Neural cell (in vitro differentiated cells): Measurements from ENCODE around the gene CPT2. TPM values are rescaled to one million over a fixed set of nuclear protein-coding genes. Genes with fewer than 3 reads are reported as not detected.

Experiments used
- H2AFZ ChIP-seq: fragments of 200-600, 300-800 bp; sonication (generic), shearing (Covaris generic); 2 replicates; pipeline ENCODE4 v1.6.0; 2014; ENCODE audit warnings: low read depth, mild to moderate bottlenecking, antibody characterized with exemption, low read length, moderate library complexity
- H3F3A ChIP-seq: fragments of 200-600 bp; shearing (Covaris generic); 2 replicates; pipeline ENCODE4 v1.6.1; 2016; ENCODE audit warnings: mild to moderate bottlenecking, moderate library complexity, mixed read lengths, antibody characterized with exemption, low read length; ENCODE audit not compliant: insufficient read depth, poor library complexity, severe bottlenecking
- H3K27ac ChIP-seq: fragments of 200-600, 300-800 bp; sonication (generic), shearing (Covaris generic); 2 replicates; pipeline ENCODE4 v1.5.1; 2014; ENCODE audit warnings: mild to moderate bottlenecking, low read length, moderate library complexity
- H3K27me3 ChIP-seq: fragments of 300-800, 200-600 bp; sonication (generic), shearing (Covaris generic); 2 replicates; pipeline ENCODE4 v1.6.0; 2014; ENCODE audit warnings: mild to moderate bottlenecking, low read depth, low read length, moderate library complexity; ENCODE audit not compliant: insufficient read depth
- H3K36me3 ChIP-seq: fragments of 300-800, 200-600 bp; sonication (generic), shearing (Covaris generic); 2 replicates; pipeline ENCODE4 v1.5.1; 2014; ENCODE audit warnings: mild to moderate bottlenecking, antibody characterized with exemption, low read length, moderate library complexity; ENCODE audit not compliant: insufficient read depth
- H3K4me2 ChIP-seq: fragments of 300-800, 200-600 bp; sonication (generic), shearing (Covaris generic); 2 replicates; pipeline ENCODE4 v1.6.0; 2014; ENCODE audit warnings: mild to moderate bottlenecking, low read length
- H3K4me3 ChIP-seq: fragments of 300-800, 200-600 bp; sonication (generic), shearing (Covaris generic); 2 replicates; pipeline ENCODE4 v1.5.1; 2014; ENCODE audit warnings: mild to moderate bottlenecking, low read length, moderate library complexity
- H3K79me2 ChIP-seq: fragments of 200-600 bp; shearing (Covaris generic); replicated peaks from 2 replicates; pipeline ENCODE4 v1.6.0; 2014; ENCODE audit warnings: mild to moderate bottlenecking, low read length, moderate library complexity; ENCODE audit not compliant: insufficient read depth
- H3K9ac ChIP-seq: fragments of 300-800, 200-600 bp; sonication (generic), shearing (Covaris generic); 2 replicates; pipeline ENCODE4 v1.6.1; 2016; ENCODE audit warnings: mild to moderate bottlenecking, low read length, mixed read lengths
- H3K9me2 ChIP-seq: fragments of 200-600 bp; shearing (Covaris generic); 2 replicates; pipeline ENCODE4 v1.6.1; 2016; ENCODE audit warnings: mild to moderate bottlenecking, low read length, mixed read lengths; ENCODE audit not compliant: insufficient read depth
- H3K9me3 ChIP-seq: fragments of 200-600, 300-800 bp; sonication (generic), shearing (Covaris generic); 2 replicates; pipeline ENCODE4 v1.6.1; 2016; ENCODE audit warnings: mild to moderate bottlenecking, mixed run types, low read length, moderate library complexity, mixed read lengths
- H4K20me1 ChIP-seq: fragments of 200-600 bp; shearing (Covaris generic); 2 replicates; pipeline ENCODE4 v1.6.1; 2016; ENCODE audit warnings: mild to moderate bottlenecking, mixed run types; ENCODE audit not compliant: insufficient read depth
- EP300 ChIP-seq: fragments of 450-650 bp; conservative IDR thresholded peaks from 2 replicates; pipeline ENCODE4 v1.6.1; 2014; ENCODE audit warnings: antibody characterized with exemption, mild to moderate bottlenecking, moderate library complexity; ENCODE audit not compliant: poor library complexity, severe bottlenecking
- EZH2 ChIP-seq: fragments of 200-600, 300-800 bp; shearing (Covaris generic), sonication (generic); IDR thresholded peaks from 2 replicates; pipeline ENCODE4 v1.6.1; 2014; ENCODE audit warnings: antibody characterized with exemption, low read length, borderline replicate concordance, mild to moderate bottlenecking; ENCODE audit not compliant: insufficient read depth, poor library complexity, severe bottlenecking
- MXI1 ChIP-seq: fragments of 450-650 bp; conservative IDR thresholded peaks from 2 replicates; pipeline ENCODE4 v1.6.1; 2014; ENCODE audit warnings: antibody characterized with exemption, mild to moderate bottlenecking; ENCODE audit not compliant: poor library complexity, severe bottlenecking
- POLR2AphosphoS5 ChIP-seq: IDR thresholded peaks from 2 replicates; pipeline ENCODE4 v1.6.1; 2012
- RAD21 ChIP-seq: fragments of 450-650 bp; conservative IDR thresholded peaks from 2 replicates; pipeline ENCODE4 v1.6.1; 2014; ENCODE audit warnings: antibody characterized with exemption, mild to moderate bottlenecking, moderate library complexity
- REST ChIP-seq: IDR thresholded peaks from 2 replicates; pipeline ENCODE4 v1.6.1; 2012; ENCODE audit warnings: borderline replicate concordance
- SMC3 ChIP-seq: fragments of 450-650 bp; conservative IDR thresholded peaks from 2 replicates; pipeline ENCODE4 v1.6.1; 2014; ENCODE audit warnings: antibody characterized with exemption, mild to moderate bottlenecking, moderate library complexity; ENCODE audit not compliant: poor library complexity
- TAF1 ChIP-seq: IDR thresholded peaks from 2 replicates; pipeline ENCODE4 v1.6.1; 2012; ENCODE audit warnings: low read depth
- polyA plus RNA-seq: library from polyadenylated mRNA; depleted of rRNA; stranded (reverse); fragments of >200 nt; gene quantifications from 2 replicates; pipeline ENCODE4 v1.2.3, GENCODE V29; 2014
- TF ChIP-seq, protein P1 (sequence below): fragments of 450-650 bp; IDR thresholded peaks from 2 replicates; pipeline ENCODE4 v1.5.1; 2014; ENCODE audit warnings: antibody characterized with exemption, mild to moderate bottlenecking, moderate library complexity; ENCODE audit not compliant: poor library complexity, severe bottlenecking

Gene CPT2
- polyA plus RNA-seq, 1 donor from 2014 or later: 5.3 TPM

DNA sequence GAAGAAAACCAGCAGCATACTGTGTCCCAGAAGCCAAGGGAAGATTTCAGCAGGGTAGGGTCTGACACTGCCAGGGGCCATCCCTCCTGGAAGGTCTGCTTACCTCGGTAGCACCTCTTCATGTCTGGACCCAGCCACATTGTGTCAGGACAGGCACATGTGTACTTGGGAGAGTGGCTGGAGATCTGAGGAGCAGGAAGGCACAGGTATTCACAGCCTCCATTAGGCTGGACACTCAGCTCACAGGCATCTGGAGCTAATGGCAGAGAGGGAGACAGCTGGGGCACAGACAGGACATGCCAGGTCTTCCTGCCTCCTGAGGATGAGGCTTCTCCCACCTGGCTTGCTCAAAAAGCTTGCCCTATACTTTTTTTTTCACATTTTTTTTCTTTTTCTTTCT lies 61.6 kb downstream of the CPT2 start:
- Histone ChIP-seq H2AFZ (no peak overlapping the region), H3K79me2 (no peaks in the 10 kb centered on the region), H3K4me2 (no peak overlapping the region), H3K36me3 (peaks cover 7% of the 10 kb centered on the region), H4K20me1 (no peaks in the 10 kb centered on the region), H3K4me3 (no peak overlapping the region), H3K9me2 (no peaks in the 10 kb centered on the region), H3K27me3 (no peaks in the 10 kb centered on the region), H3F3A (no peaks in the 10 kb centered on the region), H3K27ac (no peak overlapping the region), H3K9me3 (no peaks in the 10 kb centered on the region), H3K9ac (no peak overlapping the region)
- TF ChIP-seq TAF1 (no peak), EZH2 (no peak), RAD21 (no peak), REST (no peak), MXI1 (no peak)
- TF ChIP-seq, protein P1, sequence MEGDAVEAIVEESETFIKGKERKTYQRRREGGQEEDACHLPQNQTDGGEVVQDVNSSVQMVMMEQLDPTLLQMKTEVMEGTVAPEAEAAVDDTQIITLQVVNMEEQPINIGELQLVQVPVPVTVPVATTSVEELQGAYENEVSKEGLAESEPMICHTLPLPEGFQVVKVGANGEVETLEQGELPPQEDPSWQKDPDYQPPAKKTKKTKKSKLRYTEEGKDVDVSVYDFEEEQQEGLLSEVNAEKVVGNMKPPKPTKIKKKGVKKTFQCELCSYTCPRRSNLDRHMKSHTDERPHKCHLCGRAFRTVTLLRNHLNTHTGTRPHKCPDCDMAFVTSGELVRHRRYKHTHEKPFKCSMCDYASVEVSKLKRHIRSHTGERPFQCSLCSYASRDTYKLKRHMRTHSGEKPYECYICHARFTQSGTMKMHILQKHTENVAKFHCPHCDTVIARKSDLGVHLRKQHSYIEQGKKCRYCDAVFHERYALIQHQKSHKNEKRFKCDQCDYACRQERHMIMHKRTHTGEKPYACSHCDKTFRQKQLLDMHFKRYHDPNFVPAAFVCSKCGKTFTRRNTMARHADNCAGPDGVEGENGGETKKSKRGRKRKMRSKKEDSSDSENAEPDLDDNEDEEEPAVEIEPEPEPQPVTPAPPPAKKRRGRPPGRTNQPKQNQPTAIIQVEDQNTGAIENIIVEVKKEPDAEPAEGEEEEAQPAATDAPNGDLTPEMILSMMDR: no peak

- TF ChIP-seq REST: no peak
- no peak for TF ChIP-seq EZH2
- no peak for TF ChIP-seq TAF1
- no peak for TF ChIP-seq EP300
- TF ChIP-seq, protein P1: no peak
- TF ChIP-seq MXI1: no peak
- no peak for TF ChIP-seq SMC3
- TF ChIP-seq POLR2AphosphoS5: no peak
- TF ChIP-seq RAD21: no peak
- H3K4me2 ChIP-seq: no peak overlapping the region
- peaks cover 7% of the 10 kb centered on the region for H3K36me3 ChIP-seq
Observed at GRCh38 chr1:53259932-53260331, 63.3 kb downstream of the CPT2 start.

More at GRCh38 chr1:53259932-53260331, 63.3 kb downstream of the CPT2 start:
- H3K4me3 ChIP-seq: no peak overlapping the region
- H2AFZ ChIP-seq: no peak overlapping the region
- H3K27ac ChIP-seq: no peak overlapping the region
- no peaks in the 10 kb centered on the region for H3K27me3 ChIP-seq
- H3K9me3 ChIP-seq: no peaks in the 10 kb centered on the region
- no peaks in the 10 kb centered on the region for H3K79me2 ChIP-seq
- H4K20me1 ChIP-seq: no peaks in the 10 kb centered on the region
- H3K9me2 ChIP-seq: no peaks in the 10 kb centered on the region
- H3F3A ChIP-seq: no peaks in the 10 kb centered on the region
- H3K9ac ChIP-seq: no peak overlapping the region
